ENCODE data around the gene TMEM163.

DNA sequence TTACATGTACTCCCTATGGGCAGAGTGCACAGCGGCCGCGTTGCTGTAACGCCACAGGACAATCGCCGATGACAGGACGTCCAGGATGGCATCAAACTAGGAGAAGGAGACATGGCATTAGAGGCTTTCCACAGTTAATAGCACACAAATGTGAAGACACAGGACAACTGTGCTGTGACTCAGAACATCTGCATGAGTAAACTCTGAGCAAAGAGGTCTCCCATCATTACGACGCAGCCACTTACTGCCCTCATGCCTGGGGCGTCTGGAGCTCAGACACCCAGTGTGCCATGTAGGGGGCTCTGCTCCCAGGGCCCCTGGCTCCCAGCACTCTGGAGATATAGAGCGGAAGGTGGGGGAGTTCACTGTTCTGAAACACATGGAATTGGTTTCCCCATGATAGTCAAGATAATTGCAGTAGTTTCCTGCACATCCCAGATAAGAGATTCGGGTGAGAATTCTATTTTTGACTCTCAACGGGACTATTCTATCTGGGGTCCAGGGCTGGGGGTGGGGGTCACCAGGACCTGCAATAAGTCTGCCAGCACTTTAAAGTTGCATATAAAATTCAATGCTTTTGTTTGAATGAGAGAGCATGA, 168.1 kb downstream of the TMEM163 start:
- TF ChIP-seq, protein P1, sequence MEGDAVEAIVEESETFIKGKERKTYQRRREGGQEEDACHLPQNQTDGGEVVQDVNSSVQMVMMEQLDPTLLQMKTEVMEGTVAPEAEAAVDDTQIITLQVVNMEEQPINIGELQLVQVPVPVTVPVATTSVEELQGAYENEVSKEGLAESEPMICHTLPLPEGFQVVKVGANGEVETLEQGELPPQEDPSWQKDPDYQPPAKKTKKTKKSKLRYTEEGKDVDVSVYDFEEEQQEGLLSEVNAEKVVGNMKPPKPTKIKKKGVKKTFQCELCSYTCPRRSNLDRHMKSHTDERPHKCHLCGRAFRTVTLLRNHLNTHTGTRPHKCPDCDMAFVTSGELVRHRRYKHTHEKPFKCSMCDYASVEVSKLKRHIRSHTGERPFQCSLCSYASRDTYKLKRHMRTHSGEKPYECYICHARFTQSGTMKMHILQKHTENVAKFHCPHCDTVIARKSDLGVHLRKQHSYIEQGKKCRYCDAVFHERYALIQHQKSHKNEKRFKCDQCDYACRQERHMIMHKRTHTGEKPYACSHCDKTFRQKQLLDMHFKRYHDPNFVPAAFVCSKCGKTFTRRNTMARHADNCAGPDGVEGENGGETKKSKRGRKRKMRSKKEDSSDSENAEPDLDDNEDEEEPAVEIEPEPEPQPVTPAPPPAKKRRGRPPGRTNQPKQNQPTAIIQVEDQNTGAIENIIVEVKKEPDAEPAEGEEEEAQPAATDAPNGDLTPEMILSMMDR (IDR thresholded peaks at IDR 0.05; ENCODE audit: low read length) = no peak
- TF ChIP-seq EZH2 (IDR thresholded peaks at IDR 0.05; ENCODE audit: borderline replicate concordance, low read length) = no peak

Measured in OCI-LY1 (cell line).